NT2/D1 (cell line): ENCODE data around the gene TTC9C.

Source experiments
- SUZ12 ChIP-seq: IDR thresholded peaks from 2 replicates; pipeline ENCODE4 v1.6.1; 2011; ENCODE audit not compliant: insufficient read length, insufficient read depth; ENCODE audit errors: extremely low read depth
- YY1 ChIP-seq: IDR thresholded peaks from 2 replicates; pipeline ENCODE4 v1.6.1; 2011; ENCODE audit not compliant: insufficient read length, insufficient read depth
- ZNF274 ChIP-seq: IDR thresholded peaks from 2 replicates; pipeline ENCODE4 v1.6.1; 2011; ENCODE audit warnings: mild to moderate bottlenecking, low read depth, low read length

DNA sequence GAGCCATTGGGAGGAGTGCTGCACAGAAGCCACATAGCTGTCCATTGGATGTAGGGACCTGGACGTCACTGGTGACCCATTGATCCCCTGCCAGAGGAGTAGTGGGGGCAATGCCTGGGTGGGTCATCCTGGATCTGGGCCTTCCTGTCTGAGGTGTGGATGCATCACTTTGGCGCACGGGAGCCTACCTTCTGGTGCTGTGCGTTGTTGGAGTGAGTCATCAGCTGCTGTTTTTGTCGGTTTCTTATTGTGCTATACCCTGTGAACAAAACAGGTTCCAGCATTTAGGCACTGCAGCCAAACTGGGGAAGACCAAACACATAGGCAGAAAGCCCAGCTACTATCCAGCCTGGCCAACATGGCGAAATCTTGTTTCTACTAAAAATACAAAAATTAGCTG lies 46.1 kb downstream of the TTC9C start:
- TF ChIP-seq SUZ12 (no peak), ZNF274 (no peak), YY1 (no peak)
